GM12878 (cell line): ENCODE measurements around the gene FABP1. TPM values are rescaled to one million over a fixed set of nuclear protein-coding genes. Genes with fewer than 3 reads are reported as not detected.

Experiments
- ATAC-seq: fragments of 200-7000 bp; cut with Tn5 transposase; 3 replicates; pipeline ENCODE4 v1.9.1; 2020; ENCODE audit warnings: mild to moderate bottlenecking, moderate library complexity
- BruUV-seq: library from RNA; stranded (reverse); fragments of 400-500 nt; replicated peaks from 2 replicates; lab custom pipeline; 2021; lab: Mats Ljungman, UMichigan
- CTCF ChIA-PET: fragments of 300-600 bp; sonication (Branson Sonifier 250); formaldehyde crosslinking; extraction: SDS; loops from one replicate; lab custom pipeline; 2021; ENCODE audit warnings: inconsistent platforms; lab: Yijun Ruan, JAX
- POLR2A ChIA-PET: fragments of 350-600 bp; formaldehyde crosslinking; extraction: SDS; loops from one replicate; lab custom pipeline; 2021; ENCODE audit warnings: inconsistent platforms; lab: Charles Lee
- RAD21 ChIA-PET: fragments of 300-600 bp; sonication (Branson Sonifier 250); formaldehyde crosslinking; loops from one replicate; lab custom pipeline; 2023; ENCODE audit warnings: antibody characterized with exemption; ENCODE audit not compliant: unreplicated experiment; lab: Charles Lee
- SMC1A ChIA-PET: fragments of 300-600 bp; sonication (Branson Sonifier 250); formaldehyde crosslinking; loops from one replicate; lab custom pipeline; 2023; ENCODE audit not compliant: unreplicated experiment, uncharacterized antibody; lab: Charles Lee
- DNase-seq: peaks from one replicate; pipeline ENCODE4 v3.0.0-alpha.2; 2011; ENCODE audit warnings: low read depth, low spot score
- FAIRE-seq: peaks from 3 replicates; lab custom pipeline; 2011; peaks lifted over from hg19 to GRCh38; lab: Jason Lieb, UNC
- H2AFZ ChIP-seq: 2 replicates; pipeline ENCODE4 v1.6.0; 2011; ENCODE audit warnings: low read depth, low read length, control low read depth; ENCODE audit not compliant: control insufficient read depth
- H3K27ac ChIP-seq: 2 replicates; pipeline ENCODE4 v1.5.1; 2011; ENCODE audit warnings: control low read depth; ENCODE audit not compliant: control insufficient read depth, insufficient read depth
- H3K27me3 ChIP-seq, 2 experiments: replicated peaks in 1 of 2; 2 replicates each; pipeline versions ENCODE4 v1.6.0 to v1.6.1; 2011; ENCODE audit warnings: low read length in 1 of 2; ENCODE audit not compliant: control insufficient read depth in 2 of 2, insufficient read depth in 2 of 2
- H3K36me3 ChIP-seq, 2 experiments: 2 replicates each; pipeline ENCODE4 v1.5.1; 2011; ENCODE audit warnings: low read length in 1 of 2; ENCODE audit not compliant: control insufficient read depth in 2 of 2, insufficient read depth in 2 of 2
- H3K4me1 ChIP-seq: 2 replicates; pipeline ENCODE4 v1.6.1; 2011; ENCODE audit warnings: mild to moderate bottlenecking, low read length, moderate library complexity, mixed read lengths; ENCODE audit not compliant: control insufficient read depth, insufficient read depth
- H3K4me2 ChIP-seq: 2 replicates; pipeline ENCODE4 v1.6.0; 2011; ENCODE audit warnings: control low read depth; ENCODE audit not compliant: control insufficient read depth, insufficient read depth
- H3K4me3 ChIP-seq: fragments of 200-600 bp; sonication (generic); 2 replicates; pipeline ENCODE4 v1.5.1; 2016
- H3K79me2 ChIP-seq: 2 replicates; pipeline ENCODE4 v1.6.0; 2011; ENCODE audit warnings: low read length; ENCODE audit not compliant: control insufficient read depth, insufficient read depth
- H3K9ac ChIP-seq: 2 replicates; pipeline ENCODE4 v1.8.0; 2011; ENCODE audit warnings: low read length, control low read depth, mixed read lengths; ENCODE audit not compliant: control insufficient read depth, insufficient read depth
- H3K9me3 ChIP-seq: replicated peaks from 3 replicates; pipeline ENCODE4 v1.5.1; 2011; ENCODE audit warnings: mild to moderate bottlenecking, low read length; ENCODE audit not compliant: control insufficient read depth, insufficient read depth
- H4K20me1 ChIP-seq: 2 replicates; pipeline ENCODE4 v1.6.0; 2011; ENCODE audit not compliant: control insufficient read depth, insufficient read depth
- ATF2 ChIP-seq: IDR thresholded peaks from 2 replicates; pipeline ENCODE4 v1.6.1; 2012; ENCODE audit warnings: low read length, inconsistent platforms
- LARP7 ChIP-seq: fragments of 450-650 bp; IDR thresholded peaks from 2 replicates; pipeline ENCODE4 v1.6.1; 2017; ENCODE audit warnings: mild to moderate bottlenecking
- NRF1 ChIP-seq: conservative IDR thresholded peaks from 2 replicates; pipeline ENCODE4 v1.6.1; 2011; ENCODE audit warnings: mild to moderate bottlenecking, low read depth, low read length, improper control_type of control experiment
- PAX8 ChIP-seq: fragments of 450-650 bp; IDR thresholded peaks from 2 replicates; pipeline ENCODE4 v1.6.1; 2017; ENCODE audit warnings: mild to moderate bottlenecking, moderate library complexity
- RELA ChIP-seq: fragments of 450-650 bp; IDR thresholded peaks from 2 replicates; pipeline ENCODE4 v1.8.0; 2014; ENCODE audit warnings: borderline replicate concordance; ENCODE audit not compliant: partially characterized antibody
- SMARCA5 ChIP-seq: fragments of 450-650 bp; IDR thresholded peaks from 2 replicates; pipeline ENCODE4 v1.6.1; 2017; ENCODE audit warnings: mild to moderate bottlenecking
- SRF ChIP-seq, 2 experiments: IDR thresholded peaks; 2 replicates each; pipeline ENCODE4 v1.6.1; 2011; ENCODE audit warnings: low read depth in 2 of 2, low read length in 2 of 2, mild to moderate bottlenecking in 1 of 2, moderate library complexity in 1 of 2
- SUZ12 ChIP-seq: fragments of 200-600 bp; sonication (generic); IDR thresholded peaks from one replicate; pipeline ENCODE4 v1.6.1; 2018; ENCODE audit warnings: antibody characterized with exemption, mild to moderate bottlenecking; ENCODE audit not compliant: unreplicated experiment
- ZNF207 ChIP-seq: fragments of 450-650 bp; IDR thresholded peaks from 2 replicates; pipeline ENCODE4 v1.6.1; 2014; ENCODE audit warnings: antibody characterized with exemption, mild to moderate bottlenecking, borderline replicate concordance
- ZNF592 ChIP-seq: fragments of 450-650 bp; IDR thresholded peaks from 2 replicates; pipeline ENCODE4 v1.6.1; 2017; ENCODE audit warnings: mild to moderate bottlenecking, moderate library complexity
- WGBS: methylation state at CpG from one replicate; pipeline ENCODE4 v1.1.6; 2016; ENCODE audit warnings: low lambda C conversion rate; ENCODE audit not compliant: insufficient replicate concordance, insufficient coverage; ENCODE audit errors: missing lambda C conversion rate; 5-methylcytosine and 5-hydroxymethylcytosine counted together
- in situ Hi-C: fragments of 300-500 bp; cut with MboI; formaldehyde crosslinking; loops from 9 replicates; pipeline ENCODE4 v1.14.3; 2018; ENCODE audit warnings: mixed read lengths
- intact Hi-C: fragments of 100-400 bp; cut with micrococcal nuclease; formaldehyde crosslinking; loops from one replicate; pipeline ENCODE4 v1.14.2; 2022; ENCODE audit not compliant: unreplicated experiment
- polyA plus RNA-seq, 11 experiments: library from polyadenylated mRNA; depleted of rRNA in 4 of 11; unstranded in 6 of 11; stranded (reverse) in 5 of 11; fragments of >200 nt; fragmentation: Nextera tagmentation in 4 of 11; fragmentation: Illumina TruSeq in 1 of 11; extraction: Ambion mirVana in 4 of 11; extraction: Trizol in 1 of 11; gene quantifications; 1 replicate in 1 of 11; 2 replicates in 10 of 11; pipeline versions ENCODE4 v1.2.1 to v1.2.3, GENCODE V29; 2011 to 2016; ENCODE audit warnings: inconsistent platforms in 2 of 11, missing spikeins in 2 of 11, low read depth in 1 of 11
- total RNA-seq, 4 experiments: library from RNA; depleted of rRNA in 3 of 4; stranded (reverse); fragments of >200 nt in 3 of 4; fragmentation: Illumina TruSeq in 1 of 4; extraction: Trizol in 1 of 4; gene quantifications; 2 replicates each; pipeline versions ENCODE4 v1.2.1 to v1.2.3, GENCODE V29; 2013 to 2021
- TF ChIP-seq, protein P1 (sequence below): fragments of 450-650 bp; conservative IDR thresholded peaks from 2 replicates; pipeline ENCODE4 v1.6.1; 2017; ENCODE audit warnings: mild to moderate bottlenecking, moderate library complexity

The FABP1 gene
- total and polyA plus RNA-seq, 10 of the 15 experiments (the other 5 are each of a cell fraction or from before 2014, with no cell fraction given), result not detected

GRCh38 chr2:88176352-88176984 lies 48.6 kb upstream of the FABP1 start:
- no peak for TF ChIP-seq ATF2
- TF ChIP-seq, protein P1, sequence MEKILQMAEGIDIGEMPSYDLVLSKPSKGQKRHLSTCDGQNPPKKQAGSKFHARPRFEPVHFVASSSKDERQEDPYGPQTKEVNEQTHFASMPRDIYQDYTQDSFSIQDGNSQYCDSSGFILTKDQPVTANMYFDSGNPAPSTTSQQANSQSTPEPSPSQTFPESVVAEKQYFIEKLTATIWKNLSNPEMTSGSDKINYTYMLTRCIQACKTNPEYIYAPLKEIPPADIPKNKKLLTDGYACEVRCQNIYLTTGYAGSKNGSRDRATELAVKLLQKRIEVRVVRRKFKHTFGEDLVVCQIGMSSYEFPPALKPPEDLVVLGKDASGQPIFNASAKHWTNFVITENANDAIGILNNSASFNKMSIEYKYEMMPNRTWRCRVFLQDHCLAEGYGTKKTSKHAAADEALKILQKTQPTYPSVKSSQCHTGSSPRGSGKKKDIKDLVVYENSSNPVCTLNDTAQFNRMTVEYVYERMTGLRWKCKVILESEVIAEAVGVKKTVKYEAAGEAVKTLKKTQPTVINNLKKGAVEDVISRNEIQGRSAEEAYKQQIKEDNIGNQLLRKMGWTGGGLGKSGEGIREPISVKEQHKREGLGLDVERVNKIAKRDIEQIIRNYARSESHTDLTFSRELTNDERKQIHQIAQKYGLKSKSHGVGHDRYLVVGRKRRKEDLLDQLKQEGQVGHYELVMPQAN, result no peak
- no peak for TF ChIP-seq ZNF207
- TF ChIP-seq LARP7, result no peak
- no peak for TF ChIP-seq NRF1
- no peak for TF ChIP-seq SRF (IDR thresholded peaks at IDR 0.05; ENCODE audit: low read depth in 2 of 2, low read length in 2 of 2)
- TF ChIP-seq SMARCA5, result no peak
- no peak for TF ChIP-seq RELA
- no peak for TF ChIP-seq SUZ12
- TF ChIP-seq PAX8, result no peak
- no peak for TF ChIP-seq ZNF592
- Histone ChIP-seq H3K27me3 (no peaks in the 10 kb centered on the region; a peak in 2 of 4 replicates), H3K27ac (no peak overlapping the region), H3K9me3 (no peaks in the 10 kb centered on the region), H3K9ac (no peak overlapping the region), H3K4me1 (no peaks in the 10 kb centered on the region), H4K20me1 (no peaks in the 10 kb centered on the region), H3K79me2 (no peaks in the 10 kb centered on the region), H2AFZ (no peak overlapping the region), H3K36me3 (no peaks in the 10 kb centered on the region), H3K4me3 (no peak overlapping the region), H3K4me2 (no peak overlapping the region)
- no TSS peak for BruUV-seq
- intact Hi-C loops, result no loop called here
- no peak for ATAC-seq
- ChIA-PET CTCF (interaction anchor here (1.4 kb wide), 1 partner anchor 117 kb away, joined by 3 read pairs; no protein-coding TSS in a partner anchor), POLR2A (interaction anchor here (0.6 kb wide), 1 partner anchor 558 kb away, joined by 3 read pairs; no protein-coding TSS in a partner anchor), RAD21 (interaction anchor here (0.7 to 1.3 kb wide), 2 partner anchors 12 to 116 kb away, joined by 3 read pairs; no protein-coding TSS in a partner anchor), SMC1A (no interaction called here)
- WGBS, result 11% methylated on average over 3 of the region's 3 CpGs
- FAIRE-seq, result no peak
- DNase-seq, result no peak
- in situ Hi-C loops, result no loop called here
